Germinal center (tissue), 1 donor: Measurements from ENCODE around the gene MYO7A.

Experiments used
- DNase-seq: peaks from one replicate; pipeline ENCODE4 v3.0.0; 2012; ENCODE audit warnings: mixed read lengths, low spot score

Gene MYO7A

DNA sequence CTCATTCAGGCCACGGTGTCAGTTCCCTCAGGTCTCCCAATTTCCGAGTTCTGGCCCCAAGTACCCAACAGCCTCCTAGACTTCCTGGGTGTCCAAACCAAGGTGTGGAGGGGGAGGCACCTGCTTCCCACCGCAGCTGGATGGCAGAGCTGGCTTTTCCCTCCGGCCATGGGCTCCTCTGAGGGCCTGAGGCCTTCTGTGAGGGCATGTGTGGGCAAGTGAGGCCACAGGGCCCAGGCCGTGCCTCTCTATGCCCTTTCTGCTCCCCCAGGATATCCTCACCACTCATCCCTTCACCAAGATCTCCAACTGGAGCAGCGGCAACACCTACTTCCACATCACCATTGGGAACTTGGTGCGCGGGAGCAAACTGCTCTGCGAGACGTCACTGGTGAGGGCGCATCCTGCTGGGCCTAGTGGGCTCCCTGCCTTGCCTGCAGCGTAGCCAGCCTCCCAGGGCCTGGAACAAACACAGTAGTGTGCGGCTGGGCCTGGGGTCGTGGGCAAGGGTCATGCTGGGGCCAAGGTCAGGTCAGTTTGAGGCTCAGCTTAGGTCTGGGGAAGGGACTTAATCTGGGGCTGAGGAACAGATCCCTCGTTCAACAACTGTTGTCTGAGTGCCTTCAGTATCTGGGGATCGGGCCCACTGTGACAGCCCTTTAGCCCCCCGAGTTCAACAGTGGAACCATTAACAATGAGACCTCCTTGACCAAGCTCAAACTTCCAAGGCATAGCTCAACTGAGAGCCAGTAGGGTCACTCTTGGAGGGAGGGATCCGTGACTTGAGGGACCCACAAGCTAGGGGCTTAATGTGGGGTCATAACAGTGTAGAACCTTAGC, 85.8 kb downstream of the MYO7A start:
- no peak for DNase-seq

DNA sequence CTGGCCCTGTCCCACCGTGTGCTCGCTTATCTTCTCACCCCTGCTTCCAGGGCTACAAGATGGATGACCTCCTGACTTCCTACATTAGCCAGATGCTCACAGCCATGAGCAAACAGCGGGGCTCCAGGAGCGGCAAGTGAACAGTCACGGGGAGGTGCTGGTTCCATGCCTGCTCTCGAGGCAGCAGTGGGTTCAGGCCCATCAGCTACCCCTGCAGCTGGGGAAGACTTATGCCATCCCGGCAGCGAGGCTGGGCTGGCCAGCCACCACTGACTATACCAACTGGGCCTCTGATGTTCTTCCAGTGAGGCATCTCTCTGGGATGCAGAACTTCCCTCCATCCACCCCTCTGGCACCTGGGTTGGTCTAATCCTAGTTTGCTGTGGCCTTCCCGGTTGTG, 86.5 kb downstream of the MYO7A start:
- no peak for DNase-seq

DNA sequence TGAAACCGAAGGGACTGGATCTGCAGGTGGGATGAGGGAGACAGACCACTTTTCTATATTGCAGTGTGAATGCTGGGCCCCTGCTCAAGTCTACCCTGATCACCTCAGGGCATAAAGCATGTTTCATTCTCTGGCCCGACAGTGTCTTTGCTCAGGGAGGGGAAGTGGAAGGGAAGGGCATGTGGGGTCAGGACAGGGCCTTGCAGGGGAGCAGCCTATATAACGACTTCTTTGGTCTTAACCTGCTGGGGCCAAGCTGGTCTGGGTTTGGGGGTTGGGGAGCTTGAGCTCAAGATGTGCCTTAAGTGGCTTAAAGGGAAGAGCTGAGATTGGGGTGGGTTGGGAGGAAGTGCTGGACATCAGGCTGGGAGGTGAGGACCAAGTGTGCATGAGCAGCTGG, 87.1 kb downstream of the MYO7A start:
- no peak for DNase-seq

DNA sequence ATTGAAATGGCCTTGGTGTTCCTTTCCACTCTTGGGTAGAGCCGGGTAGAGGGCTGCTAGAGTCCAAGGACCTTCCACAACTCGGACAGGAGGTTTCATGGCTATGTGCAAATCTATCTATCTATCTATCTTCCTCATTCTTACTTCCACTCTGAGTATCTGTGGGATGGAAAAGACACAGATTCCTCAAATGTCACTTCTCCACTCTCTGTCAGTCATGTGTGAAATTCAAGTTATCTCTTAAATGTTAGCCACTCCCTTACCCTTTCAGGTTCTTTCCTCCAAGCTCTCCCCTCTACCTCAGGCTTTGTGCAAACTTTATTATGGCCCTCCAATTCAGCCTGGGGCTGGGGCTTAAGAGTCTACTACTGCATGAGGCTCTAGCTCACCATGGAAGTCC, 89.1 kb downstream of the MYO7A start:
- DNase-seq = no peak

DNA sequence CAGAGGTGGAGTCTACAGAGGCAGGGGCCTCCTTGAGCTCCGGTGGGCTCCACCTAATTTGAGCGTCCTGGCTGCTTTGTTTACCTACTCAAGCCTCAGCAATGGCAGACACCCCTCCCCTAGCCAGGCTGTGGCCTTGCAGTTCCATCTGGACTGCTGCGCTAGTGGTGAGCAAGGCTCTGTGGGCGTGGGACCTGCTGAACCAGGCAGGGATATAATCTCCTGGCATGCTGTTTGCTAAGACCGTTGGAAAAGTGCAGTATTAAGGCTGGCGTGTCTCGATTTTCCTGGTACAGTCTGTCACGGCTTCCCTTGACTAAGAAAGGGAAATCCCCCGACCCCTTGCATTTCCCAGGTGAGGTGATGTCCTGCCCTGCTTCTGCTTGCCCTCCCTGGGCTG, 95.8 kb downstream of the MYO7A start:
- DNase-seq = no peak

DNA sequence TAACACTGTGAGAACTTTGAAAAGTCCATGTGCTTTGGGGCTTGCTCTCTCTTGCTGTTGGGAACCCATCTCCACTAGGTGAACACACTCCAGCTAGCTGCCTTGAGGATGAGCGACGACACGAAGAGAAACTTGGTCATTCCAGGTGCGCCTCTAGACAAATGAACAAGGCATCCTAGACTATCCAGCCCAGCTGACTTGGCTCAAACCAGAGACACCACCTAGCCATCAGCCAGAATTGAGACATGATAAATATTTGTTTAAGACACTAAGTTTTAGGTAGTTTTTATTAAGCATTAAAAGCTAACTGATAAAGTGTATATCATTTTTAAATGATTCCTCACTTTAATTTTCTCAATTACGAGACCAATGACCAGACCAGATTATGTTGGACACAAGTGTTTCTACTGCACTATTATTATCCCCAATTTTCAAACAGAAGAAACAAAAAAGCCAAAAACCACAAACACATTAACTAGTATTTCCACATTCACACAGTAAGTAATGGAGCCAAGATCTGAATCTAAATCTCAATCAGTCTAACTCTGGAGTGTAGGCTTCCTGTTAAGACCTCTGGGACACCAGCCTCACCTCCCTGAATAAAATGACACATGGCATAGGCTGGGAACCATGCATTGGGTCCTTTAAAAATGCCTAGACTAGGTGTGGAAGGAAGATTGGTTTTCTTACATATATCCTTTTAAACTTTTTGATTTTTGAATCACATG, 103.0 kb downstream of the MYO7A start:
- no peak for DNase-seq

DNA sequence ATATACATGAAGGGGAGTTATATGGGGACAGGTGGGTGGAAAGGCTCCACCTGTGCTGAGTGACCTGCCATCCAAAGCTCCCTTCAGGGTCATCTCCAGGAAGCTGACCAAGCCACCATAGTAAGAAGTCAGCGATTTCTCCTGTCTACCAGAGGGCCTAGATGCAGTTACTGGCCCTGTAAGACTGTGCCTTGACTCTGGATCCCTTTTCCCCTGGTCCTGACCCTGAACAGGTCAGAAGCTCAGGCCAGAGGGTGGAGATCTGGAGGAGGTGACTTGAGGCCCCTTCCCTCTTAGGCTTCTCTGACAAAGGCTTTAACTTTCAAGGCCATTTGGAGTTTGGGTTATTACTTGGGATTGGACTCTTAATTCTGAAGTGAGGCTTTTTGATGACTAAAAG, 103.8 kb downstream of the MYO7A start:
- no peak for DNase-seq

DNA sequence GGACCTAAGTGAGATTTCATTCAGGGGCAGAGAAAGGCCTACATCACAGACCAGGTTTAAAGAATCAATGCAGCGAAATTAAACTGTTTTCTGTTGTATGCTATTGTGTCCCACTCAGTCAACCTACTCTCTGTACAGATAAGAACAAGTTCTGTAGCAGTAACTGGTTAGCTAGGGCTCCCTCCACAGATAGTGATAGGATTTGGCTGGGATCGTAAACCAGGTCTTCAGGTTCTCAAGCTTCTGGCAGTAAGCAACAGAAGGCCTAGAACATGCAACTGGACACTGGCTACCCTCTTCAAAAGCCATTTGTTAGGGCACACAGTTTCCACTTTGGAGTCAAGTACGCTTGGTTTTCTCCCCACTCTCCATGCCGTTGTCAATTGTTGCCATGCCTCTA, 104.2 kb downstream of the MYO7A start:
- no peak for DNase-seq

DNA sequence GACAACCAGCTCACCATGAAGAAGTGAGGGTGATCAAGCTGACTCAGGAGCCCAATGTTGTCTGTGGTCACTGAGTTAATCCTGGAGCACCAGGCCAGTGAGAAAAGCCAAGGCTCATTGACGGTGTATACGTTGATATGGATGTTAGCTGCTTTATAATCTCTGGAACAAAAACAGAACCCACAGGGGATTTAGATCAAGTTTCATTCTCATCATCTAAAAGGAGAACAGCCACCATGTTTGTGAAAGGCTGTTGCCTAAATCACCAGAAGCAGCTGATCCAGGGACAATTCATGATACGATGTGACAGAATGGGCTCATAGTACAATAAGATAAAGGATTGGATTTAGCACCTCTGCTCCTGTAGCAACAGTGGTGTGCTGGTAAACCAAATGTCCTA, 105.0 kb downstream of the MYO7A start:
- no peak for DNase-seq

DNA sequence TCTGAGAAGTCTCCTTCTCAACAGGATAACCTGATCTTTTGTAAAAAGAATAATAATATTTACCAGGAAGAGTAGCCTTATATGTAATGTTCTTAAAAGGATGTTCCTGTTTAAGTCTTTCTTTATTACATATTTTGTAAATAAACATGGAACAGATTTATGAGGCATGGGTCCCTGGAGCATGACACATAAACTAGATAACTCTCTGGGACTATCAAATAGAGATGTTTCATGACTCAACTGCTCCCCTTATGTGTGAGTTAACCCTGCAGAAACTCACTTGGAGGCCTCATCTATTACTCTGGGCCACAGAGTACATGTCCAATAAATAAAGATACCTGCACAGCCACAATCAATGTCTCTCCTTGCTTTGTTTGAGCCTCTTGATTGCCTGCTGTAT, 108.9 kb downstream of the MYO7A start:
- DNase-seq = no peak

DNA sequence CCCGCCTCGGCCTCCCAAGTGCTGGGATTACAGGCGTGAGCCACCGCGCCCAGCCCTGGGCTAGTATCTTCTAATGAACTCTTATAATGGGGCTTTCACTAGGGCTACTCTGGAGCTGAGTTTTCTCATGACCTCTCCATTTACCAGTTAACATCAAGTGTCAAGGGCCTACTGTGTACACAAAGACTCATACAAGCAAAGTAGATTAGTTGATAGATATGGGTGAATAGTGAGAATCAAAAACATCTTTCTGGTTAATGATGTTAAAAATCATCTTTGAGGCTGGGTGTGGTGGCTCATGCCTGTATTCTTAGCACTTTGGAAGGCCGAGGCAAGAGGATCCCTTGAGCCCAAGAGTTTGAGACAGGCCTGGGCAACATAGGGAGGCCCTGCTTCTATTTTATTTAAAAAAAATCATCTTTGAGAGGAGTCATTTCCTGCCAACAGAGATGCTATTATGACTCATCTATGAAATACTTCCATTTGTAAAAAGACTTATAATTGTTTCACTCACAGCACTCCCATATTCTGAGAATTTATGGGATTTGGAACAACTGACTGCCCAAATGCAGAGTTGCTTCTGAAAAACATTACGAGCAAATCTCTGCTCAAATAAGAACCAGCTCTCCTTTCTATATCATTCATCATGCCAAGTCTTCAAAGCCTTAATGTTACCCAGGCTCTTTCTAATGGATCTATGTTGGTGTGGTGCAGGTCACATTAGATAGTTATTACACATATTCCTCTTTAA, 116.4 kb downstream of the MYO7A start:
- no peak for DNase-seq

DNA sequence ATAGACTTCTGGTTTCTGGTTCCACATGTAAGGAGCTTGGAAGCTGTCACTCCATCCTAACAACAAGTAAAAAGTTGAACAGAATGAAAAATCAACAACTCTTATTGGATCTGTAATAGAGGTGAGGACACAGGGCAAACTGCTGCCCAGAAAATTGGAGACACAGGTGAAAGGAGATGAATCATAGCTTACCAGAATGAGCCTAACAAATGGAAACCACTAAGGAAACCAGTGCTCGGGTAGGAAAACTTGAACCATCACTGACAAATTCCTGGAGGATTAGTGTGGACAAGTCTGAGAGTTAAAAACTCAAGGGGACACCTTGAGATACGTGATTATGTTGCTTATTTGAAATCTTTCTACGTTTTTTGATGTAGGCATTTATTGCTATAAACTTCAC, 121.4 kb downstream of the MYO7A start:
- no peak for DNase-seq

DNA sequence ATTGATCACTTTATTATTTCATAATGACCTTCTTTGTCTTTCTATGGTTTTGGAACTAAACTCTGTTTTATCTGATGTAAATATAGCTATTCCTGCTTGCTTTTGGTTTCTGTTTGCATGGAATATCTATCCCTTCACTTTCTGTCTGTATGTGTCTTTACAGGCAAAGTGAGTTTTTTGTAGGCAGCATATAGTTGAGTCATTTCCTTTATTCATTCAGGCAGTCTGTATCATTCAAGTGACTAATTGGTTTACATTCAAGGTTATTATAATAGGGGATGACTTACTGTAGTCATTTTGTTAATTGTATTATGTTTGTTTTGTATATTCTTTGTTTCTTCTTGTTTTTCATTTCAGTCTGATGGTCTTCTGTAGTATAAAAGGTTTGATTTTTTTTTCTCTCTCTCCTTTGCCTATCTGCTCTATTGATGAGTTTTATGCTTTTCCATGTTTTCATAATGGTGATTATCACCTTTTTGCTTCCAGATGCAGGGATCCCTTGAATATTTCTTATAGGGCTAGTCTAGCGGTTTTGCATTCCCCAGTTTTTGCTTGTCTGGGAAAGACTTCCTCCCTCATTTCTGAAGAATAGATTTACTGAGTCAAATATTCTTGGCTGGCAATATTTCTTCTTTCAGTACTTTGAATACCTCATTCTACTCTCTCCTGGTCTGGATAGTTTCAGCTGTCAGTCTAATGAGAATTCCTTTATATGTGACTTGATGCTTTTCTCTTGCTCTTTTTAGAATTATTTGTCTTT, 123.0 kb downstream of the MYO7A start:
- no peak for DNase-seq

DNA sequence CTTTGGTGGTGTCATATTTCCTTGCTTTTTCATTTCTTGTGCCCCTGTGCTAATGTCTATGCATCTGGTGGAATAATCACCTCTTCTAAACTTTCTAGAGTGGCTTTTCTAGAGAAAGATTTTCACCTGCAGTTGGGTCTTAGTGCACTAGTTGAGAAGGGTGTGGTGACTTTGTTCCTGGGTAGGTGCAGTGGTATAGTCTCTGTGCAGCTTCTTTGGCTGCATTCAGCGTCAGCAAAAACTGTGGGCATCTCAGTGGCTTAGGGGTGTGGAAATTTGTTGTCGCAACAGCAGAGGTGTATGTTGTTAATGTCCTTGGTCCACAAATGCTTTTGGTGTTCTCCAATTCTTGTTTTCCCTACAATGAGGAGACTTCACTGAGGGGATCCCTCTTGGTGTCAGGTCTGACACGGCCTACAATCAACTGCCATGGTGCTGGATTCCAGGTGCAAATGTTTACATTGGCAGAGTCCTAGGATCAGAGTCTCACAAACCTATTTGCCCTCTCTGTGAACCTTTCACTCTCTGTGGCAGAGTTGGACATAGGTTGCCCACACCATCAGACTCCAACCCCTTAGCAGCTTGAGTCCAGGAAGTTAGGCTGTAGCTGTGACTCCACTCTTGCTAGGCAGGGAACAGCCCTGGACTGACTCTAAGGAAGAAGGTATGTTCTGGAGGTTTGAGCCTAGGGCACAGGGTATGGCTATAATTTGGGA, 124.7 kb downstream of the MYO7A start:
- DNase-seq = no peak

DNA sequence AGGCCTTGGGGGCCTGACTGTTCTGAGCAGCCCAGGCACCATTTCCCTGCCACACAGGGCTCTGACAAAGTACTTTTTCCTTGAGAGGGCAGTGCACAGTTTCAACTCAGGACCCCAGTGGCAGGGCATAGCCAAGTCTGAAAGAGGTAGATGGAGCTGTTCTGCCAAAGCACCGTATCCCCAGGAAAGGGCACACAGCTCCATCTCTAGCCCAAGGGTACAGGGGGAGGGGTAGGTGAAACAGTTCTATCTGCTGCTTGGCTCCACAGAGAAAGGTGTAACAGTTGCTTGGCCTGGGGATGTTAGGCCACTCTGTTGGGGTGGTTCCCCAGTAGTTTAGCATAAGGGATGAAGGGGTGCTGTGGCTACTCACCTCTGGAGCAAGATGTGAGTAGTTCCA, 125.6 kb downstream of the MYO7A start:
- DNase-seq = no peak

DNA sequence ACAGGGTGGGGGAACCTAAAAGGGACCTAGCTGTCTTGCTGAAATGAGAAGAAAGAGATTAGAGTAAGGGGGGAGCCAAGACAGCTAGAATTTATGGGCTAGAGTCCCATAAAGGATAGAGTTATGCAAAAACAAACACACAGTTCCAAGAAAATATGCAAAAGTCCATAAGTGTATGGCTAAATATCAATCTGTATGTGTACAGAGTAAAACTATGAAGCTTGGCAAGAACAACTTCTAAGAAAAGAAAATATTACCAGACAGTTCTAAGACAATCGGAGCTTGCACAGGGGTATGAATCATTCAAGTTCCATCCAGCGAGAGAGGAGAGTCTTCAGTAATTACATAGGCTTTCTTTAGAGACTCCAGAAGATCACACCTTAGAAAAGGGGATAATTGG, 131.6 kb downstream of the MYO7A start:
- DNase-seq = no peak

DNA sequence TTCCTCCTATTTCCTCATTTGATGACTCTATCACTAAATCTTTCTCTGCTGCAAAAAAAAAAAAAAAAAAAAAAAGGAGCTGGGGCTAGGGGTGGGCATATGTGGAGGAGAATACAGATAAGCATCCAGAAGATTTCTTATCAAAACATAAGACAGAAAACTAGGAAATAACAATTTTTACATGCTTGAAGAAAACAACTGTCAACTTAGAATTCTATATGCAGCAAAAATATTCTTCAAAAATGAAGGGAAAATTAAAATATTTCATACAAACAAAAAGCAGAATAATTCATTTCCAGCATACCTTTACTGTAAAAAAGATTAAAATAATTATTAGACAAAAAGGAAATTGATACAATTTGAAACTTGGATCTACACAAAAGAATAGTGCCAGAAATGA, 134.8 kb downstream of the MYO7A start:
- no peak for DNase-seq
